Uterus (tissue), 4 donors: Measurements from ENCODE around the gene EMC10. TPM values are rescaled to one million over a fixed set of nuclear protein-coding genes. Genes with fewer than 3 reads are reported as not detected.

Source experiments
- DNase-seq, 2 donors: peaks; one replicate each; pipeline ENCODE4 v3.0.0-alpha.2; 2019 to 2020
- H3K27ac ChIP-seq, 2 donors: fragments of 200-600 bp; sonication (generic); 1 replicate in 1 of 2; 2 replicates in 1 of 2; pipeline ENCODE4 v1.5.1; 2016 to 2018
- H3K27me3 ChIP-seq, 2 donors: fragments of 200-600 bp; sonication (generic); one replicate each; pipeline ENCODE4 v1.5.1; 2018 to 2019; ENCODE audit warnings: control low read depth in 1 of 2
- H3K36me3 ChIP-seq, 2 donors: fragments of 200-600 bp; sonication (generic); one replicate each; pipeline ENCODE4 v1.5.1; 2019; ENCODE audit warnings: control low read depth in 1 of 2
- H3K4me1 ChIP-seq, 2 donors: fragments of 200-600 bp; sonication (generic); one replicate each; pipeline ENCODE4 v1.5.1; 2018 to 2019; ENCODE audit warnings: control low read depth in 1 of 2
- H3K4me3 ChIP-seq, 2 donors: fragments of 200-600 bp; sonication (generic); 1 replicate in 1 of 2; 2 replicates in 1 of 2; pipeline ENCODE4 v1.5.1; 2018 to 2019; ENCODE audit warnings: mild to moderate bottlenecking in 1 of 2
- H3K9me3 ChIP-seq, 2 donors: fragments of 200-600 bp; sonication (generic); one replicate each; pipeline ENCODE4 v1.5.1; 2019; ENCODE audit warnings: control low read depth in 1 of 2
- CTCF ChIP-seq, 4 experiments: fragments of 200-600 bp in 2 of 4; fragments of 450-650 bp in 2 of 4; sonication (generic) in 2 of 4; IDR thresholded peaks; one replicate each; pipeline ENCODE4 v1.5.1; 2016 to 2019; ENCODE audit warnings: antibody characterized with exemption in 4 of 4, mild to moderate bottlenecking in 2 of 4, moderate library complexity in 1 of 4
- POLR2A ChIP-seq, 2 donors: fragments of 450-650 bp; IDR thresholded peaks; one replicate each; pipeline ENCODE4 v1.6.1; 2016; ENCODE audit warnings: antibody characterized with exemption in 2 of 2, mild to moderate bottlenecking in 1 of 2, moderate library complexity in 1 of 2
- intact Hi-C: fragments of 100-400 bp; cut with DNase I; formaldehyde crosslinking; loops from one replicate; pipeline ENCODE4 v1.15.1; 2023; ENCODE audit warnings: low total_unique reads
- total RNA-seq, 4 donors: library from RNA; depleted of rRNA in 3 of 4; stranded (reverse); fragments of >200 nt in 3 of 4; gene quantifications; one replicate each; pipeline versions ENCODE4 v1.1.0 to v1.2.4, GENCODE V29; 2014 to 2023
- donor health status: DM: yes; HTN: yes; CAD: no.

The EMC10 gene
- total RNA-seq, 4 donors from 2014 or later = 30.5 to 121 (median 45.8) TPM

GRCh38 chr19:50512112-50512998, 36.0 kb downstream of the EMC10 start:
- peak overlapping the region in 1 of 2 donors; percentile 85 for H3K27ac ChIP-seq
- no peaks in the 10 kb centered on the region for H3K36me3 ChIP-seq
- no peak for DNase-seq
- no peak overlapping the region for H3K4me3 ChIP-seq
- H3K27me3 ChIP-seq = no peaks in the 10 kb centered on the region
- peaks cover 0 to 7% of the 10 kb centered on the region in 2 donors for H3K4me1 ChIP-seq
- H3K9me3 ChIP-seq = no peaks in the 10 kb centered on the region
- TF ChIP-seq POLR2A (IDR thresholded peaks at IDR 0.05) = no peak
- TF ChIP-seq CTCF (IDR thresholded peaks at IDR 0.05) = no peak
- intact Hi-C loops = no loop called here

- no peaks in the 10 kb centered on the region for H3K27me3 ChIP-seq
- DNase-seq = no peak
- H3K36me3 ChIP-seq = no peaks in the 10 kb centered on the region
- H3K4me1 ChIP-seq = peaks cover 0 to 7% of the 10 kb centered on the region in 2 donors
- intact Hi-C loops = no loop called here
- H3K27ac ChIP-seq = no peak overlapping the region
- no peak overlapping the region for H3K4me3 ChIP-seq
- TF ChIP-seq CTCF (IDR thresholded peaks at IDR 0.05) (no peak), POLR2A (IDR thresholded peaks at IDR 0.05) (no peak)
- H3K9me3 ChIP-seq = no peaks in the 10 kb centered on the region
These were observed 36.9 kb downstream of the EMC10 start for GRCh38 chr19:50512999-50513745.

GRCh38 chr19:50513746-50514345, 37.5 kb downstream of the EMC10 start, which contains the start of gene ASPDH:
ASPDH (minus strand) TSS chr19:50513913; CDS start chr19:50513823, 90 bp downstream.
- no peak for DNase-seq
- H3K4me1 ChIP-seq = peaks cover 0 to 7% of the 10 kb centered on the region in 2 donors
- no peak for TF ChIP-seq CTCF (IDR thresholded peaks at IDR 0.05)
- no peaks in the 10 kb centered on the region for H3K9me3 ChIP-seq
- no peaks in the 10 kb centered on the region for H3K36me3 ChIP-seq
- H3K4me3 ChIP-seq = no peak within 1 kb of the TSS
- H3K27me3 ChIP-seq = no peaks in the 10 kb centered on the region
- intact Hi-C loops = no loop called here
- H3K27ac ChIP-seq = no peak within 1 kb of the TSS

- TF ChIP-seq POLR2A (IDR thresholded peaks at IDR 0.05) = no peak
- no peak for TF ChIP-seq CTCF (IDR thresholded peaks at IDR 0.05)
- Histone ChIP-seq H3K4me3 (no peak overlapping the region), H3K27ac (no peak overlapping the region), H3K36me3 (no peaks in the 10 kb centered on the region), H3K27me3 (no peaks in the 10 kb centered on the region), H3K9me3 (no peaks in the 10 kb centered on the region), H3K4me1 (peaks cover 0 to 7% of the 10 kb centered on the region in 2 donors)
- intact Hi-C loops = no loop called here
- DNase-seq = no peak
These were observed 38.2 kb downstream of the EMC10 start for GRCh38 chr19:50514346-50515167.
